Adrenal gland (tissue), 5 donors: Measurements from ENCODE around the gene HCFC2.

Source experiments
- POLR2A ChIP-seq, 2 donors: fragments of 450-650 bp; IDR thresholded peaks; one replicate each; pipeline ENCODE4 v1.6.1; 2017; ENCODE audit warnings: antibody characterized with exemption in 2 of 2, mild to moderate bottlenecking in 2 of 2, moderate library complexity in 1 of 2
- TF ChIP-seq, protein P1 (sequence below), 6 experiments: fragments of 450-650 bp in 4 of 6; fragments of 200-600 bp in 2 of 6; sonication (generic) in 1 of 6; IDR thresholded peaks; 1 replicate in 5 of 6; 2 replicates in 1 of 6; pipeline versions ENCODE4 v1.5.1 to v1.8.0; 2016 to 2021; ENCODE audit warnings: antibody characterized with exemption in 6 of 6, mild to moderate bottlenecking in 2 of 6, moderate library complexity in 1 of 6
- donor health status: DM: no; HTN: no; CAD: no.

GRCh38 chr12:104097954-104098353, 33.6 kb downstream of the HCFC2 start:
- TF ChIP-seq, protein P1, sequence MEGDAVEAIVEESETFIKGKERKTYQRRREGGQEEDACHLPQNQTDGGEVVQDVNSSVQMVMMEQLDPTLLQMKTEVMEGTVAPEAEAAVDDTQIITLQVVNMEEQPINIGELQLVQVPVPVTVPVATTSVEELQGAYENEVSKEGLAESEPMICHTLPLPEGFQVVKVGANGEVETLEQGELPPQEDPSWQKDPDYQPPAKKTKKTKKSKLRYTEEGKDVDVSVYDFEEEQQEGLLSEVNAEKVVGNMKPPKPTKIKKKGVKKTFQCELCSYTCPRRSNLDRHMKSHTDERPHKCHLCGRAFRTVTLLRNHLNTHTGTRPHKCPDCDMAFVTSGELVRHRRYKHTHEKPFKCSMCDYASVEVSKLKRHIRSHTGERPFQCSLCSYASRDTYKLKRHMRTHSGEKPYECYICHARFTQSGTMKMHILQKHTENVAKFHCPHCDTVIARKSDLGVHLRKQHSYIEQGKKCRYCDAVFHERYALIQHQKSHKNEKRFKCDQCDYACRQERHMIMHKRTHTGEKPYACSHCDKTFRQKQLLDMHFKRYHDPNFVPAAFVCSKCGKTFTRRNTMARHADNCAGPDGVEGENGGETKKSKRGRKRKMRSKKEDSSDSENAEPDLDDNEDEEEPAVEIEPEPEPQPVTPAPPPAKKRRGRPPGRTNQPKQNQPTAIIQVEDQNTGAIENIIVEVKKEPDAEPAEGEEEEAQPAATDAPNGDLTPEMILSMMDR (IDR thresholded peaks at IDR 0.05), result no peak
- TF ChIP-seq POLR2A (IDR thresholded peaks at IDR 0.05), result no peak
